OCI-M2 (cell line): Measurements from ENCODE around the gene FCRLA.
"Not testable (repeated sequence)": the region's sequence is repeated elsewhere in the genome, so short reads cannot be mapped to it uniquely, and the experiment has no call there.

Experiments
- DNase-seq: peaks from one replicate; lab custom pipeline; 2025; ENCODE audit not compliant: unreplicated experiment; lab: John Stamatoyannopoulos, UW

Gene FCRLA

DNA sequence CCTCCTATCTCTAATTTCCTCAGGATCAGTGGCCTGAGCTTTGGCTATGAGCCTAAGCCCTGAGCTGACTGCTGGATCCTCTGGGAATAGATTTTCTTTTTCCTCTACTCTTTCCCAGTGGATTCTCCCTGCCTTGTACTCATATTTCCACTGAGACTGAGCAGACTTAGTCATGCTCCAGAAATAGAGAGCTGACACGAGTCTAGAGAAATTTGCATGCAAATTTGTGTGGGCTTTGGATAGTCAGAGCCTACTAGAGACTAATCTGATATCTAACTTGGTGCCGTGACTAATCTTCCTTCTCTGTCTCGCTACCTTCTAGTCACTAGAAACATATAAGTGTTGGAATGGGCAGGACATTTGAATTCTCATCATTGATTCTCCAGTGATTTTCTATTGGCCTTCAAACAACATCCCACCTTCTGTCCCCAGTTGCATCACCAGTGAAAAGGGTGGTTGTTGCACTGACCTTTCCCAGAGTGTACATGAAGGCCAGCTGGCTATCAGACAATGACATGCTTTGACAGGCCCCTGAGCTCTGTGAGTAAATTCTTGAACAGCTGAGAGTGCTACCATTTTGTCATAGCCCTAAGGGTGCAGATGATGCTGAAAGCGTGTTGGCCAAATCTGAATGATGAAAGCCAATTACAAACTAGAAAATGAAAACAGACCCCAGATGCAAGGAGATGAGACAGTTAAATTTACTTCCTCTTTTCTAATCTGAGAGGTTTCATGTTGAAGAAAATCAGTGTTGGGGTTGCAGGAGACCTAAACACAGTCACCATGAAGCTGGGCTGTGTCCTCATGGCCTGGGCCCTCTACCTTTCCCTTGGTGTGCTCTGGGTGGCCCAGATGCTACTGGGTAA is at the start of gene FCRLA:
Gene FCRLA, plus strand, starts transcription at position 748 of the 866 bp plus-strand sequence. Its CDS starts 36 bp downstream, at position 784.
- no peak for DNase-seq

DNA sequence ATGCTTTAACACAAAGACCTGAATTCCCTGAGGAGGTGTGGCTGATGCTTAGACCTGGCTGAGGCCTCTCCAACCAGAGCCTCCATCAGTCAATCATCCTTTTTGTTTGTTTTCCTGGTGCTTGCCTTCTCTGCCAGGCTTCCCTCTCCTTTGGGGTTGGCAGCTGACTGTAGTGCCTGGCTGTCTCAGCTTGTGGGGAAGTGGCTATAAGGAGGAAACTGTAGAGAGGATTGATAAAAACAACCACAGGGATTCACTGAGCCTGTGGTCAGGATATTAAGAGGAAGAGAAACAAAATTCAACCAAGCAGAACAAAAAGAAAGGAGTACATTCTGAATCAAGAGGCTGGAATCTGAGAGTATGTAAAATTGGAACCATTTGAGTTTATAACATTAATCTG is 48.5 kb upstream of the FCRLA start:
- not testable (repeated sequence) for DNase-seq

- DNase-seq: not testable (repeated sequence)
These were observed 45.2 kb upstream of the FCRLA start for GRCh38 chr1:161661660-161662311.

DNA sequence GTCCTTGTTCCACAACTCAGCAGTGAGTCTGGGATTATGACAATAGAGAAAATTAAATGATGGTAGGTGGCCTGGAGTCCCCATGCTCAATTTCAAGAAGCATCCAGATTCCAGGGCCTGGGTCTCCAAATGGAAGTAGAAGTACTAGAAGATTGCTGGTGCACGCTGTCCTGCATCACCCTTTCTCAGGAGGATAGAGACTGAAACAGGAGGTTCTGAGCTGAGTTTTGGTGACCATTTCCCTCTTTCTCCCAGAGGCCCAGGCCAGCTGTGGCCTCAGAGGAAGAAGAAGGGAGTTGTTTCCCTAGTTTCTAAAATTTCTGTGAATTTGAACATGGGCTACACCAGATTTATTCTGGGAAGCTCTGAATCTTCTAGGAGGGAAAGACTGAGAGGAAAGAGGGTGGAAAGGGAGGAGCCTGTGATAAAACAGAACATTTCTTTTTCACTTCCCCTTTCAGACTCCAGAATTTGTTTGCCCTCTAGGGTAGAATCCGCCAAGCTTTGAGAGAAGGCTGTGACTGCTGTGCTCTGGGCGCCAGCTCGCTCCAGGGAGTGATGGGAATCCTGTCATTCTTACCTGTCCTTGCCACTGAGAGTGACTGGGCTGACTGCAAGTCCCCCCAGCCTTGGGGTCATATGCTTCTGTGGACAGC is 44.2 kb upstream of the FCRLA start, which contains the start of gene FCGR2B:
Gene FCGR2B, plus strand, starts transcription at position 460 of the 656 bp plus-strand sequence. Its CDS starts 99 bp downstream, at position 559.
- not testable (repeated sequence) for DNase-seq

GRCh38 chr1:161663569-161663968 is 43.5 kb upstream of the FCRLA start:
- not testable (repeated sequence) for DNase-seq

DNA sequence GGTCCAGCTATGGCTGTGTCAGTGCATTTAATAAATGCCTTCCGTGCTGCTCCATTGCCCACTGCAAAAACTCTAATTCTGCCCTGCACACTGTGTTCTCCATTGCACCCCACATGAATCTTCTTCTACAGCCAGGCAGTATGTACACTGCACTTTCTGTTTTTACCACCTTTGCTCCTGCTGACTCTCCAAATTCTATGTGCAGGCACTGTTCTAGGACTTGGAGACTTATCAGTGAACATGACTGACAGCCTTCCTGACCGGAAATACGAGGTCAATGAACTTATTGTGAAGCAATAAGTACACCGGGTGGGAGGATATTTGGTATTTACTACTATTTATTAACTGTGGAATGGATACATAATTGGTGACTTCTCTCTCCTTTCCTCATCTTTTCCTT is 42.3 kb upstream of the FCRLA start:
- not testable (repeated sequence) for DNase-seq

DNA sequence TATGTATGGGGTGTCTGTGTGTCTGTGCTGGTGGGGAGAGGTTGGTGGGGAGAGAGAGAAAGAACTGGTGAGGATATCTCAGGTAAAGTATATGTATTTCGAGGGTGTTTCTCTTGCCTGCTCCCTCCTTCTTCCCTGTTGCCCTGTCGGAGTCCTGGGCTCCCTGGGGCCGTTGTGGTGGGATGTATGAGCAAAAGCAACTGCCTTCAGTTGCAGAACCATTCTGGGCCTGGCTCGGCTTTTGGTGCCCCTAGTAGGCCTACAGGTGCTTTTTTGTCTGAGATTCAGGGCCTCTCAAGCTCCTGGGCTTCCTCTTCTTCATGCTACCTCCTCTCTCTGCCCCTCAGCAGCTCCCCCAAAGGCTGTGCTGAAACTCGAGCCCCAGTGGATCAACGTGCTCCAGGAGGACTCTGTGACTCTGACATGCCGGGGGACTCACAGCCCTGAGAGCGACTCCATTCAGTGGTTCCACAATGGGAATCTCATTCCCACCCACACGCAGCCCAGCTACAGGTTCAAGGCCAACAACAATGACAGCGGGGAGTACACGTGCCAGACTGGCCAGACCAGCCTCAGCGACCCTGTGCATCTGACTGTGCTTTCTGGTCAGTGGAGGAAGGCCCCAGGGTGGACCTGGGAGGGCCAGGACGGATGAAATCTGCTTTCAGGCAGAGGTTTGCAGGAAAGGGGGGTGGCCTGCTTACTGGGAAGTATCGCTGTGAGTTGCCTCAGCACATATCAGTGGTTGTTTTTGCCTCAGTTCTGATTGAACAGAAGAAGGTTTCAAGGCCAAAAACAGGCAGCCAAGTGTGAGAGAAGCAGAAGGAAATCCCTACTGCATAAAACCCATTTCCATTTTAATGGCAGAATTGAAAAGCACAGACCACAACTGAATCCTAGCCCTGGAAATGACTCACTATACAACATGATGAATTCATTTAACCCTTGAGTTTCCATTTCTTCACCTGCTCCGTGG is 35.7 kb upstream of the FCRLA start:
- DNase-seq: not testable (repeated sequence)

- DNase-seq: not testable (repeated sequence)
These were observed 33.6 kb upstream of the FCRLA start for GRCh38 chr1:161673437-161673836.

DNA sequence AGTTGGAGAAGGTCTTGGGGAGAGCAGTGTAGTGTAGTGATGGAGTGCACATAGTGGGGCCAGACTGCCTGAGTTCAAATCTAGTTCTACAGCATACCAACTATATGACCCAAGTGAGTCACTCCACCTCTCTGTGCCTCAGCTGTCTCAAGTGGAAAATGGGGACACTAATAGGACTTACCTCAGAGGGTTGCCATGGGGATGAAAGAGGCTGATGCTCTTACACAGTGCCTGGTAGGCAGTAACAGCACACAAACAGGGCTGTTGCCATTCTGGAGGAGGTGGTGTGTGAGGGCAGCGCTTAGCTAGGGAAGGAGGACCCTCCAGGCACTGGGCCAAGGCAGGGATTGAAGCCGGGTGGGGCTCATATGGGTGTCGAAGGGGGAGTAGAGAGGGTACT is 32.6 kb upstream of the FCRLA start:
- not testable (repeated sequence) for DNase-seq

- DNase-seq: not testable (repeated sequence)
These were observed 32.1 kb upstream of the FCRLA start for GRCh38 chr1:161674908-161675307.

DNA sequence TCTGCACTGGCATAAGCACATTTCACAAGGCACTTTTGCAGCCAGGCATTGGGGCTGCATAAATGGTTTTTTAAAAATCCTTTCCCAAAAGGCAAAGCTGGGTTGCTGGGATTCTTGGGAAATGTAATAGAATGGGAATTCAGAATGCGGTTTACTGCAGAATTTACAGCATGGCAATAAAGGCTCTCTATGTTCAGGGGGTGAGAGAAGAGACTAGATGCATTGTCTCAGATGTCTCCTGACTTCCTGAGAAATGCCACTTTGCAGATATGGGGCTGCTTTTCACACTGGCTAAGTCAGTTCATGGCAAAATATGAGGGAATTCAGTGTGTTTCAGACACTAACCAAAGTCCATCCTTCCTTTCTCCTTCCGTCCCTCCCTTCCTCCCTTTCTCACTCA is 30.6 kb upstream of the FCRLA start:
- no peak for DNase-seq

- DNase-seq: no peak
These were observed 29.9 kb upstream of the FCRLA start for GRCh38 chr1:161676958-161677689.

DNA sequence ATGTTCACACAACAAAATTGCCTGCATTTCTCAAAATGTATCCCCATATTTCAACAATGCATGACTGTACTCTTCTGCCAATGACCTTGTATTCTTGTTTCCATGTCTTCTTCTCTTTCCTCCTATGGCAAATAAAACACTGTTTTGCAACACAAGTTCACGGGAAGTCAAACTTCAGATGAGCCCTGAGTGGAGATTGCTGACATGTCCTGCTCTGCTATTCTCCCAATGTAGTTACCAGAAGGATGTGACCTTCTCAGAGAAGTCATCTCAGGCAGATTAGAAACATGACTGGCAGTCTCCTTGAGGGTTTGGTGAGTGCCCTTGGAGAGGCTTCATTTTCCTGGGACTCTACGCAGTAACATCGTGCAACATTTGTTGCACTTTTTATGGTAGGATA is 28.5 kb upstream of the FCRLA start:
- no peak for DNase-seq

- DNase-seq: no peak
These were observed 25.1 kb upstream of the FCRLA start for GRCh38 chr1:161681879-161682278.

DNA sequence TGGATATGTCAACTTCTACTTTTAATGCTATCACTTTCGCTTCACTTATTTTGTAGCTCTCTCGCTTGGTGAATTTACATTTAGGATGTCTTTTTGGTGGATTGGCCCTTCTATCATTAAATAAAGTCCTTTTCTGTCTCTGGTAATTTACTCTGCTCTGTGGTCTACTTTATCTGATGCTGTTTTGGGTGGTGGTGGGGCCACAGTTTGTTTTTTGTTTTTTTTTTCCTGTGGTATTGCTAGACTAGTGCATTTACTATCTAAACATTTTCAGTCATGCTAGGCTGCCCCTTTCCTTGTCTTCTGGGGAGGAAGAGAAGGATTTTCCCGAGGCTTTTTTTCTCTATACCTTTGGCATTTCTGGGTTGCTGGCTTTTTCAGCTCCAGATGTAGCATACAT is 18.1 kb upstream of the FCRLA start:
- no peak for DNase-seq

DNA sequence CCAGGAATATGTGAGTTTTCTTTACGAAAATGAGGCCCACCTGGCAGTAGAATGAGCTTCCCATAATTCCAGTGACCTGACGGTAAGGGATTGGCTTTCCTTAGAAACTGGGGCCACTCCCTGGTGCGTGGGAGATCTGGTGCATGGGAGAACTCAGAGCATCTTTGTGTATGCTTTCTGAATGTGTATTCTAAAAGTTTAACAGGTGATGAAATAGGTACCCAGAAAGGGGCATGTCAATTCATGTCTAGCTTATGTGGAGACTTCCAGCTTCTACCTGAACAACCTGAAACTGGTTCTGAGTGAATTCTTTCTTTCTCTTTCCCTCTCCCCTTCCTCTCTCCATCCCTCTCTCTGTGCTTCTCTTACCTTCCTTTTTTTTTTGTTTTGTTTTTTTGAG is 15.2 kb upstream of the FCRLA start:
- DNase-seq: no peak

DNA sequence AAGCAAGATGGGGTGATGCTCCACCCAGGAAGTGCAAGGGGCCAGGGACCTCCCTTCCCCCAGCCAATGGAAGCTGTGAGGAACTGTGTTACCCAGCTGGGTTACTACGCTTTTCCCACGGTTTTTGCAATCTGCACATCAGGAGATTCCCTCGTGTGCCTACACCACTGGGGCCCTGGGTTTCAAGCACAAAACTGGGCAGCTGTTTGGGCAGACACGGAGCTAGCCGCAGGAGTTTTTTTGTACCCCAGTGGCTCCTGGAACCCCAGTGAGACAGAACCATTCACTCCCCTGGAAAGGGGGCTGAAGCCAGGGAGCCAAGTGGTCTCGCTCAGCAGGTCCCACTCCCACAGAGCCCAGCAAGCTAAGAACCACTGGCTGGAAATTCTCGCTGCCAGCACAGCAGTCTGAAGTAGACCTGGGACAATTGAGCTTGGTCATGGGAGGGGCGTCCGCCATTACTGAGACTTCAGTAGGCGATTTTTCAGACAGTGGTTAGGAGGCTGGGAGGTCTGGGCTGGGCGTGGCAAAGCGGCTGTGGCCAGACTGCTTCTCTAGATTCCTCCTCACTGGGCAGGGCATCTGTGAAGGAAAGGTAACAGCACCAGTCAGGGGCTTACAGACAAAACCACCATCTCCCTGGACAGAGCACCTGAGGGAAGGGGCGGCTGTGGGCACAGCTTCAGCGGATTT is 13.9 kb upstream of the FCRLA start:
- DNase-seq: not testable (repeated sequence)

GRCh38 chr1:161698302-161698701 is 8.7 kb upstream of the FCRLA start:
- DNase-seq: not testable (repeated sequence)

- no peak for DNase-seq
These were observed 4.8 kb upstream of the FCRLA start for GRCh38 chr1:161702250-161702649.
